H9 (cell line): ENCODE results near the gene PKP1. TPM values are rescaled to one million over a fixed set of nuclear protein-coding genes. Genes with fewer than 3 reads are reported as not detected.

ENCODE experiments used
- DNase-seq: peaks from one replicate; pipeline ENCODE4 v3.0.0-alpha.2; 2017
- H2AFZ ChIP-seq: one replicate; pipeline ENCODE4 v1.6.1; 2013; ENCODE audit warnings: mild to moderate bottlenecking, low read length, control low read depth, moderate library complexity
- H2AK5ac ChIP-seq: 2 replicates; pipeline ENCODE4 v1.6.1; 2013; ENCODE audit warnings: low read length, control low read depth, mixed read lengths; ENCODE audit not compliant: insufficient read length
- H2BK120ac ChIP-seq: one replicate; pipeline ENCODE4 v1.6.1; 2013; ENCODE audit warnings: low read depth, mild to moderate bottlenecking, low read length, control low read depth, inconsistent platforms; ENCODE audit not compliant: poor library complexity, severe bottlenecking
- H2BK12ac ChIP-seq: 2 replicates; pipeline ENCODE4 v1.6.1; 2013; ENCODE audit warnings: low read length, control low read depth, mixed read lengths, low read depth; ENCODE audit not compliant: insufficient read length
- H2BK15ac ChIP-seq: 2 replicates; pipeline ENCODE4 v1.6.1; 2013; ENCODE audit warnings: low read depth, low read length, control low read depth
- H2BK20ac ChIP-seq: one replicate; pipeline ENCODE4 v1.6.1; 2013; ENCODE audit warnings: low read depth, mild to moderate bottlenecking, low read length, control low read depth, inconsistent platforms; ENCODE audit not compliant: poor library complexity, severe bottlenecking
- H2BK5ac ChIP-seq: 2 replicates; pipeline ENCODE4 v1.6.1; 2013; ENCODE audit warnings: low read length, control low read depth, mixed read lengths; ENCODE audit not compliant: insufficient read length
- H3K14ac ChIP-seq: 2 replicates; pipeline ENCODE4 v1.6.1; 2013; ENCODE audit warnings: low read length, control low read depth; ENCODE audit not compliant: insufficient read depth
- H3K18ac ChIP-seq: 2 replicates; pipeline ENCODE4 v1.6.1; 2013; ENCODE audit warnings: low read depth, mild to moderate bottlenecking, mixed read lengths, low read length, control low read depth; ENCODE audit not compliant: insufficient read length
- H3K23ac ChIP-seq: 2 replicates; pipeline ENCODE4 v1.6.1; 2013; ENCODE audit warnings: low read length, control low read depth, mixed read lengths, low read depth; ENCODE audit not compliant: insufficient read length
- H3K23me2 ChIP-seq: 2 replicates; pipeline ENCODE4 v1.6.1; 2013; ENCODE audit warnings: low read depth, mild to moderate bottlenecking, mixed read lengths, low read length, control low read depth; ENCODE audit not compliant: insufficient read length, poor library complexity, severe bottlenecking
- H3K27ac ChIP-seq: 2 replicates; pipeline ENCODE4 v1.5.1; 2013; ENCODE audit warnings: low read length, control low read depth, mixed read lengths, low read depth; ENCODE audit not compliant: insufficient read length
- H3K27me3 ChIP-seq: 2 replicates; pipeline ENCODE4 v1.6.1; 2013; ENCODE audit warnings: low read length, control low read depth, inconsistent platforms; ENCODE audit not compliant: insufficient read depth
- H3K4ac ChIP-seq: 2 replicates; pipeline ENCODE4 v1.6.1; 2013; ENCODE audit warnings: low read depth, mild to moderate bottlenecking, control low read depth, inconsistent platforms, low read length, moderate library complexity
- H3K4me1 ChIP-seq: 2 replicates; pipeline ENCODE4 v1.6.1; 2013; ENCODE audit warnings: low read length, control low read depth, inconsistent platforms; ENCODE audit not compliant: insufficient read depth
- H3K4me2 ChIP-seq: 2 replicates; pipeline ENCODE4 v1.6.1; 2013; ENCODE audit warnings: low read length, control low read depth, mixed read lengths; ENCODE audit not compliant: insufficient read length, insufficient read depth
- H3K56ac ChIP-seq: 2 replicates; pipeline ENCODE4 v1.6.1; 2013; ENCODE audit warnings: low read depth, mild to moderate bottlenecking, mixed read lengths, low read length, control low read depth; ENCODE audit not compliant: insufficient read length
- H3K79me1 ChIP-seq: 2 replicates; pipeline ENCODE4 v1.6.1; 2013; ENCODE audit warnings: low read depth, mild to moderate bottlenecking, moderate library complexity, low read length, control low read depth, inconsistent platforms; ENCODE audit not compliant: insufficient read depth, poor library complexity, severe bottlenecking
- H3K79me2 ChIP-seq: 2 replicates; pipeline ENCODE4 v1.6.1; 2013; ENCODE audit warnings: low read length, control low read depth, inconsistent platforms; ENCODE audit not compliant: insufficient read depth
- H3K9ac ChIP-seq: 2 replicates; pipeline ENCODE4 v1.6.1; 2013; ENCODE audit warnings: low read length, control low read depth, mixed read lengths; ENCODE audit not compliant: insufficient read length; ENCODE audit errors: extremely low read depth
- H3K9me3 ChIP-seq: one replicate; pipeline ENCODE4 v1.6.1; 2013; ENCODE audit warnings: low read depth, low read length, inconsistent platforms; ENCODE audit not compliant: control insufficient read depth
- H3T11ph ChIP-seq: one replicate; pipeline ENCODE4 v1.6.1; 2013; ENCODE audit warnings: mild to moderate bottlenecking, low read length, control low read depth, inconsistent platforms
- H4K20me1 ChIP-seq: one replicate; pipeline ENCODE4 v1.6.1; 2013; ENCODE audit not compliant: control insufficient read depth, insufficient read length, insufficient read depth
- H4K5ac ChIP-seq: 2 replicates; pipeline ENCODE4 v1.6.1; 2013; ENCODE audit warnings: low read depth, mild to moderate bottlenecking, mixed read lengths, low read length, control low read depth; ENCODE audit not compliant: insufficient read length
- H4K8ac ChIP-seq: replicated peaks from 2 replicates; pipeline ENCODE4 v1.6.1; 2013; ENCODE audit warnings: low read length, control low read depth, mixed read lengths, low read depth; ENCODE audit not compliant: insufficient read length
- H4K91ac ChIP-seq: 2 replicates; pipeline ENCODE4 v1.6.1; 2013; ENCODE audit warnings: low read depth, mild to moderate bottlenecking, moderate library complexity, mixed read lengths, low read length, control low read depth; ENCODE audit not compliant: insufficient read length
- H3K27ac Mint-ChIP-seq, 3 experiments: 2 replicates in 2 of 3; 3 replicates in 1 of 3; pipeline ENCODE4 v1.8.0; 2020 to 2021; ENCODE audit warnings: mixed read lengths in 3 of 3, mild to moderate bottlenecking in 1 of 3, moderate library complexity in 1 of 3
- H3K27me3 Mint-ChIP-seq: 2 replicates; pipeline ENCODE4 v1.8.0; 2021; ENCODE audit warnings: low read depth, mild to moderate bottlenecking, moderate library complexity, mixed read lengths
- H3K36me3 Mint-ChIP-seq, 3 experiments: 2 replicates in 2 of 3; 3 replicates in 1 of 3; pipeline ENCODE4 v1.8.0; 2020 to 2021; ENCODE audit warnings: low read depth in 3 of 3, mixed read lengths in 3 of 3; ENCODE audit not compliant: insufficient read depth in 1 of 3
- H3K4me1 Mint-ChIP-seq, 2 experiments: 2 replicates each; pipeline ENCODE4 v1.8.0; 2020; ENCODE audit warnings: mixed read lengths in 2 of 2
- H3K4me3 Mint-ChIP-seq, 2 experiments: 2 replicates in 1 of 2; 3 replicates in 1 of 2; pipeline ENCODE4 v1.8.0; 2020 to 2021; ENCODE audit warnings: mild to moderate bottlenecking in 2 of 2, mixed read lengths in 2 of 2, moderate library complexity in 1 of 2
- H3K9me3 Mint-ChIP-seq, 2 experiments: 2 replicates in 1 of 2; 3 replicates in 1 of 2; pipeline ENCODE4 v1.8.0; 2020; ENCODE audit warnings: mild to moderate bottlenecking in 2 of 2, mixed read lengths in 2 of 2, moderate library complexity in 1 of 2
- WGBS: extraction: QIAGEN DNeasy Blood & Tissue Kit; methylation state at CpG from one replicate; pipeline ENCODE4 v1.1.7; 2013; ENCODE audit warnings: missing lambda C conversion rate, low lambda C conversion rate, mixed read lengths; ENCODE audit not compliant: insufficient read length; ENCODE audit errors: extremely low coverage; 5-methylcytosine and 5-hydroxymethylcytosine counted together
- total RNA-seq: library from RNA; stranded (reverse); gene quantifications from 2 replicates; pipeline ENCODE4 v1.2.1, GENCODE V29; 2021
- TF ChIP-seq, protein P1 (sequence below): fragments of 200-600 bp; sonication (generic); conservative IDR thresholded peaks from 3 replicates; pipeline ENCODE4 v1.8.0; 2021; ENCODE audit warnings: antibody characterized with exemption, mild to moderate bottlenecking

PKP1 gene
- total RNA-seq, 1 experiment from 2014 or later, result 0.09 TPM

GRCh38 chr1:201341377-201341776 is 58.1 kb downstream of the PKP1 start:
- no peak overlapping the region for H3T11ph ChIP-seq
- no peak overlapping the region for H3K27ac Mint-ChIP-seq
- TF ChIP-seq, protein P1, sequence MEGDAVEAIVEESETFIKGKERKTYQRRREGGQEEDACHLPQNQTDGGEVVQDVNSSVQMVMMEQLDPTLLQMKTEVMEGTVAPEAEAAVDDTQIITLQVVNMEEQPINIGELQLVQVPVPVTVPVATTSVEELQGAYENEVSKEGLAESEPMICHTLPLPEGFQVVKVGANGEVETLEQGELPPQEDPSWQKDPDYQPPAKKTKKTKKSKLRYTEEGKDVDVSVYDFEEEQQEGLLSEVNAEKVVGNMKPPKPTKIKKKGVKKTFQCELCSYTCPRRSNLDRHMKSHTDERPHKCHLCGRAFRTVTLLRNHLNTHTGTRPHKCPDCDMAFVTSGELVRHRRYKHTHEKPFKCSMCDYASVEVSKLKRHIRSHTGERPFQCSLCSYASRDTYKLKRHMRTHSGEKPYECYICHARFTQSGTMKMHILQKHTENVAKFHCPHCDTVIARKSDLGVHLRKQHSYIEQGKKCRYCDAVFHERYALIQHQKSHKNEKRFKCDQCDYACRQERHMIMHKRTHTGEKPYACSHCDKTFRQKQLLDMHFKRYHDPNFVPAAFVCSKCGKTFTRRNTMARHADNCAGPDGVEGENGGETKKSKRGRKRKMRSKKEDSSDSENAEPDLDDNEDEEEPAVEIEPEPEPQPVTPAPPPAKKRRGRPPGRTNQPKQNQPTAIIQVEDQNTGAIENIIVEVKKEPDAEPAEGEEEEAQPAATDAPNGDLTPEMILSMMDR, result no peak
- H2BK15ac ChIP-seq, result no peak overlapping the region
- H4K20me1 ChIP-seq, result no peaks in the 10 kb centered on the region
- no peak overlapping the region for H2BK12ac ChIP-seq
- no peak overlapping the region for H2AK5ac ChIP-seq
- no peak for DNase-seq
- no peak overlapping the region for H4K5ac ChIP-seq
- no peak overlapping the region for H2AFZ ChIP-seq
- H3K56ac ChIP-seq, result no peak overlapping the region
- peaks cover 0 to 6% (median 0%) of the 10 kb centered on the region in 3 experiments; a peak in 2 of 7 replicates for H3K36me3 Mint-ChIP-seq
- H4K91ac ChIP-seq, result no peak overlapping the region
- no peaks in the 10 kb centered on the region for H3K9me3 ChIP-seq
- WGBS, result no CpG with 5 or more reads among the region's 1 CpG
- H2BK5ac ChIP-seq, result no peak overlapping the region
- H3K4me3 Mint-ChIP-seq, result no peak overlapping the region
- no peaks in the 10 kb centered on the region for H3K79me1 ChIP-seq
- H3K27ac ChIP-seq, result no peak overlapping the region
- no peaks in the 10 kb centered on the region; the same call in 1 of the 2 replicates for H3K4me1 ChIP-seq
- H3K23ac ChIP-seq, result no peak overlapping the region
- no peak overlapping the region for H3K4ac ChIP-seq
- H3K9ac ChIP-seq, result no peak overlapping the region
- H4K8ac ChIP-seq, result no peak overlapping the region
- H3K27me3 Mint-ChIP-seq, result peaks cover 4% of the 10 kb centered on the region
- no peak overlapping the region for H3K18ac ChIP-seq
- no peaks in the 10 kb centered on the region for H3K79me2 ChIP-seq
- H3K23me2 ChIP-seq, result no peaks in the 10 kb centered on the region
- no peak overlapping the region for H2BK120ac ChIP-seq
- peaks cover 8 to 12% of the 10 kb centered on the region in 2 experiments for H3K4me1 Mint-ChIP-seq
- H3K4me2 ChIP-seq, result no peak overlapping the region
- no peak overlapping the region for H2BK20ac ChIP-seq
- H3K9me3 Mint-ChIP-seq, result peaks cover 7% of the 10 kb centered on the region in 2 experiments; a peak in 4 of 5 replicates
- no peaks in the 10 kb centered on the region for H3K27me3 ChIP-seq
- H3K14ac ChIP-seq, result no peak overlapping the region
